Gastroesophageal sphincter (tissue), 4 donors: ENCODE measurements around the gene HECTD1. TPM values are rescaled to one million over a fixed set of nuclear protein-coding genes. Genes with fewer than 3 reads are reported as not detected.

Experiments used
- ATAC-seq: fragments of 150-250 bp; one replicate; pipeline ENCODE4 v1.9.1; 2016; ENCODE audit warnings: mild to moderate bottlenecking, moderate library complexity
- H3K27ac ChIP-seq, 4 donors: fragments of 200-600 bp; sonication (generic) in 3 of 4; 1 replicate in 3 of 4; 2 replicates in 1 of 4; pipeline ENCODE4 v1.5.1; 2016 to 2019
- H3K27me3 ChIP-seq: fragments of 200-600 bp; sonication (generic); one replicate; pipeline ENCODE4 v1.5.1; 2019
- H3K36me3 ChIP-seq, 2 donors: fragments of 200-600 bp; sonication (generic); one replicate each; pipeline ENCODE4 v1.5.1; 2019; ENCODE audit warnings: control low read depth in 1 of 2
- H3K4me1 ChIP-seq, 3 donors: fragments of 200-600 bp; sonication (generic); 1 replicate in 2 of 3; 2 replicates in 1 of 3; pipeline ENCODE4 v1.5.1; 2016 to 2019; ENCODE audit warnings: control low read depth in 2 of 3
- H3K4me3 ChIP-seq, 2 donors: fragments of 200-600 bp; sonication (generic); one replicate each; pipeline ENCODE4 v1.5.1; 2019; ENCODE audit warnings: mild to moderate bottlenecking in 1 of 2, moderate library complexity in 1 of 2
- H3K9me3 ChIP-seq, 3 donors: fragments of 200-600 bp; sonication (generic); one replicate each; pipeline ENCODE4 v1.5.1; 2017 to 2019; ENCODE audit warnings: control low read depth in 2 of 3
- CTCF ChIP-seq, 4 experiments: fragments of 200-600 bp in 2 of 4; fragments of 450-650 bp in 2 of 4; sonication (generic) in 1 of 4; IDR thresholded peaks; one replicate each; pipeline ENCODE4 v1.5.1; 2017 to 2019; ENCODE audit warnings: antibody characterized with exemption in 4 of 4, mild to moderate bottlenecking in 2 of 4, moderate library complexity in 2 of 4
- EP300 ChIP-seq: sonication (generic); formaldehyde crosslinking; IDR thresholded peaks from one replicate; pipeline ENCODE4 v1.6.1; 2017; ENCODE audit warnings: antibody characterized with exemption, mild to moderate bottlenecking
- POLR2A ChIP-seq, 2 donors: fragments of 450-650 bp; IDR thresholded peaks; one replicate each; pipeline ENCODE4 v1.6.1; 2017; ENCODE audit warnings: antibody characterized with exemption in 2 of 2, mild to moderate bottlenecking in 2 of 2, moderate library complexity in 1 of 2
- POLR2AphosphoS5 ChIP-seq: sonication (generic); formaldehyde crosslinking; IDR thresholded peaks from one replicate; pipeline ENCODE4 v1.6.1; 2017; ENCODE audit warnings: antibody characterized with exemption
- WGBS, 2 donors: methylation state at CpG; one replicate each; pipeline ENCODE4 v1.1.5; 2018; ENCODE audit warnings: low coverage in 1 of 2; 5-methylcytosine and 5-hydroxymethylcytosine counted together
- total RNA-seq, 4 donors: library from RNA; depleted of rRNA; stranded (reverse); fragments of >200 nt; gene quantifications; one replicate each; pipeline ENCODE4 v1.1.0, GENCODE V29; 2016

Gene HECTD1
- total RNA-seq, 4 donors from 2014 or later, result 185 to 287 (median 208) TPM

GRCh38 chr14:31080484-31080883 lies 127.1 kb downstream of the HECTD1 start:
- WGBS, 2 donors, result 62 to 70% methylated on average over 3 to 4 of the region's 4 CpGs
- no peak overlapping the region for H3K27ac ChIP-seq
- H3K4me3 ChIP-seq, result no peak overlapping the region
- H3K4me1 ChIP-seq, result peaks cover 0 to 45% (median 0%) of the 10 kb centered on the region in 3 donors
- no peaks in the 10 kb centered on the region for H3K9me3 ChIP-seq
- H3K27me3 ChIP-seq, result no peaks in the 10 kb centered on the region
- TF ChIP-seq EP300, result no peak
- TF ChIP-seq CTCF (IDR thresholded peaks at IDR 0.05), result no peak
- TF ChIP-seq POLR2A (IDR thresholded peaks at IDR 0.05), result no peak
- no peak for TF ChIP-seq POLR2AphosphoS5
- H3K36me3 ChIP-seq, result peaks cover 0 to 17% of the 10 kb centered on the region in 2 donors
- ATAC-seq, result no peak

DNA sequence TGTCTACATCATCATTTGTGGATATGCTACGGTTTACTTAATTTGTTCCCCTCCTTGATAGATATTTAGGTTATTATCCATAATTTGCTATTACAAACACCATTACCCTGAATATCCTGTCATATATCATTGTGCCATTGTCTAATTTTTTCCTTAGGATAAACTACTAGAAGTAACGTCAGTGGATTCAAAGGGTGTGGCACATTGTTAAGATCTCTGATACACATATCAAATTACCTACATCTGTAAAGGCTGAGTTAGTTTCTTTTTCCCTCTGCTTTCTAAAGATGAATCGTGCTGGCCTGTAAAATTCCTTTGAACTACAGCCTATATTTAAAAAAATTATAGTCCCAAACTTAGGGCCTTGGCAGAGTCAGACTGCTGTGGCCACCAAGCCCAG lies 127.5 kb downstream of the HECTD1 start:
- Histone ChIP-seq H3K27me3 (no peaks in the 10 kb centered on the region), H3K9me3 (no peaks in the 10 kb centered on the region), H3K4me3 (no peak overlapping the region), H3K36me3 (peaks cover 0 to 13% of the 10 kb centered on the region in 2 donors), H3K4me1 (peaks cover 0 to 45% (median 0%) of the 10 kb centered on the region in 3 donors), H3K27ac (no peak overlapping the region)
- ATAC-seq, result no peak
- 43 to 49% methylated on average over 3 of the region's 3 CpGs for WGBS, 2 donors
- TF ChIP-seq POLR2AphosphoS5, result no peak
- no peak for TF ChIP-seq EP300
- no peak for TF ChIP-seq CTCF (IDR thresholded peaks at IDR 0.05)
- no peak for TF ChIP-seq POLR2A (IDR thresholded peaks at IDR 0.05)

- Histone ChIP-seq H3K36me3 (peaks cover 0 to 20% of the 10 kb centered on the region in 2 donors), H3K27me3 (no peaks in the 10 kb centered on the region), H3K27ac (peak overlapping the region in 1 of 4 donors; percentile 2), H3K9me3 (no peaks in the 10 kb centered on the region), H3K4me1 (peaks cover 0 to 32% (median 0%) of the 10 kb centered on the region in 3 donors), H3K4me3 (no peak overlapping the region)
- TF ChIP-seq CTCF (IDR thresholded peaks at IDR 0.05) (no peak), POLR2AphosphoS5 (no peak), POLR2A (IDR thresholded peaks at IDR 0.05) (no peak), EP300 (no peak)
- 11 to 21% methylated on average over 2 of the region's 2 CpGs for WGBS, 2 donors
- ATAC-seq, result no peak
Measured at GRCh38 chr14:31078766-31079165, 128.8 kb downstream of the HECTD1 start.

GRCh38 chr14:31075144-31075543 lies 132.4 kb downstream of the HECTD1 start:
- H3K27me3 ChIP-seq, result no peaks in the 10 kb centered on the region
- WGBS, 2 donors, result 94 to 96% methylated on average over 2 of the region's 2 CpGs
- H3K36me3 ChIP-seq, result peaks cover 0 to 33% of the 10 kb centered on the region in 2 donors
- no peak overlapping the region for H3K27ac ChIP-seq
- no peaks in the 10 kb centered on the region for H3K9me3 ChIP-seq
- peaks cover 0 to 22% (median 0%) of the 10 kb centered on the region in 3 donors for H3K4me1 ChIP-seq
- TF ChIP-seq CTCF (IDR thresholded peaks at IDR 0.05), result no peak
- no peak for TF ChIP-seq POLR2AphosphoS5
- TF ChIP-seq POLR2A (IDR thresholded peaks at IDR 0.05), result no peak
- no peak for TF ChIP-seq EP300
- H3K4me3 ChIP-seq, result no peak overlapping the region
- no peak for ATAC-seq

DNA sequence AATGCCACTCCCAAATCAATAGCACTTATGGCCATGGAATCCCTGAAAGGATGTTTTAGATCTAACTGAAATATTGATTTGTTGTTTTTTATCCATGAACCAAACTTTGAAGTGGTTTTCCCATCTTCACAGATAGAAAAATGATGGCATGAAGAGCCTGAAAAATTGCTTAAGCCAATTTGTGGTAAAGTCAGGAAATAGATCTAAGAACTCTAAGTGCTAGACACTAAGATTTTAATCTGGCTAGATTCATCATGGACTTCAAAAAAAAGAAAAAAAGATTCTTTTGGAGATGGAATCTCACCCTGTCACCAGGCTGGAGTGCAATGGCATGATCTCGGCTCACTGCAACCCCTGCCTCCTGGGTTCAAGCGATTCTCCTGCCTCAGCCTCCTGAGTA lies 136.4 kb downstream of the HECTD1 start:
- Histone ChIP-seq H3K27me3 (no peaks in the 10 kb centered on the region), H3K27ac (no peak overlapping the region), H3K36me3 (peaks cover 0 to 41% of the 10 kb centered on the region in 2 donors), H3K4me3 (no peak overlapping the region), H3K9me3 (no peaks in the 10 kb centered on the region), H3K4me1 (peaks cover 0 to 12% (median 0%) of the 10 kb centered on the region in 3 donors)
- no peak for ATAC-seq
- WGBS, 2 donors, result 83 to 100% methylated on average over 1 of the region's 2 CpGs
- TF ChIP-seq CTCF (IDR thresholded peaks at IDR 0.05) (no peak), EP300 (no peak), POLR2AphosphoS5 (no peak), POLR2A (IDR thresholded peaks at IDR 0.05) (no peak)
